A549 (cell line): ENCODE measurements around the gene NEGR1. TPM values are rescaled to one million over a fixed set of nuclear protein-coding genes. Genes with fewer than 3 reads are reported as not detected.

Experiments
- ATAC-seq, 2 experiments: fragments of 200-7000 bp in 1 of 2; fragments of >200 bp in 1 of 2; cut with Nextera tagmentation in 1 of 2; cut with Tn5 transposase in 1 of 2; 3 replicates each; pipeline versions ENCODE4 v1.8.0 to v1.9.1; 2018 to 2020; ENCODE audit warnings: mild to moderate bottlenecking in 1 of 2, moderate library complexity in 1 of 2
- CTCF ChIA-PET: fragments of 300-600 bp; sonication (Branson Sonifier 250); formaldehyde crosslinking; extraction: SDS; loops from one replicate; lab custom pipeline; 2021; ENCODE audit warnings: antibody characterized with exemption, inconsistent platforms; lab: Yijun Ruan, JAX
- POLR2A ChIA-PET: fragments of 350-600 bp; formaldehyde crosslinking; extraction: SDS; loops from one replicate; lab custom pipeline; 2021; ENCODE audit warnings: antibody characterized with exemption, inconsistent platforms; lab: Yijun Ruan, JAX
- DNase-seq, 2 experiments: peaks; one replicate each; pipeline versions ENCODE4 v3.0.0 to v3.0.0-alpha.2; 2011 to 2016; ENCODE audit warnings: low read depth in 1 of 2, low spot score in 1 of 2
- FAIRE-seq: peaks from 2 replicates; lab custom pipeline; 2011; peaks lifted over from hg19 to GRCh38; lab: Jason Lieb, UNC
- H3K27ac ChIP-seq, 2 experiments: fragments of >200 bp; sonication (Bioruptor Twin); formaldehyde crosslinking; 3 replicates each; pipeline ENCODE4 v1.5.1; 2016 to 2017
- H3K4me1 ChIP-seq: fragments of >200 bp; sonication (Bioruptor Twin); formaldehyde crosslinking; 3 replicates; pipeline ENCODE4 v1.6.1; 2016
- H3K4me2 ChIP-seq: fragments of >200 bp; sonication (Bioruptor Twin); formaldehyde crosslinking; 3 replicates; pipeline ENCODE4 v1.6.1; 2016
- H3K4me3 ChIP-seq: fragments of >200 bp; sonication (Bioruptor Twin); formaldehyde crosslinking; 3 replicates; pipeline ENCODE4 v1.5.1; 2016
- H3K9me3 ChIP-seq: fragments of >200 bp; sonication (Bioruptor Twin); formaldehyde crosslinking; 3 replicates; pipeline ENCODE4 v1.6.1; 2016
- ATOH8 ChIP-seq: fragments of 250-450 bp; sonication (Bioruptor Pico); IDR thresholded peaks from 2 replicates; pipeline ENCODE4 v1.5.0; 2020; ENCODE audit warnings: low read depth, mild to moderate bottlenecking, moderate library complexity
- BCL3 ChIP-seq: fragments of >200 bp; sonication (Bioruptor Twin); formaldehyde crosslinking; IDR thresholded peaks from 3 replicates; pipeline ENCODE4 v1.6.1; 2016
- CBX2 ChIP-seq: fragments of 200-600 bp; sonication (generic); IDR thresholded peaks from 2 replicates; pipeline ENCODE4 v1.6.1; 2016; ENCODE audit warnings: low read depth, mild to moderate bottlenecking, borderline replicate concordance
- CHD2 ChIP-seq: fragments of 150-350 bp; IDR thresholded peaks from 2 replicates; pipeline ENCODE4 v1.6.1; 2014; ENCODE audit warnings: low read length; ENCODE audit not compliant: partially characterized antibody
- CHD4 ChIP-seq: fragments of 200-600 bp; sonication (generic); IDR thresholded peaks from 2 replicates; pipeline ENCODE4 v1.6.1; 2016; ENCODE audit warnings: antibody characterized with exemption, mild to moderate bottlenecking, borderline replicate concordance
- EHF ChIP-seq: fragments of 250-450 bp; sonication (Bioruptor Pico); IDR thresholded peaks from 2 replicates; pipeline ENCODE4 v1.5.0; 2020; ENCODE audit warnings: mild to moderate bottlenecking
- EHMT2 ChIP-seq: fragments of 200-600 bp; sonication (generic); IDR thresholded peaks from 2 replicates; pipeline ENCODE4 v1.6.1; 2016; ENCODE audit warnings: antibody characterized with exemption, low read depth, mild to moderate bottlenecking, moderate library complexity
- FOXS1 ChIP-seq: fragments of 250-450 bp; sonication (Bioruptor Pico); IDR thresholded peaks from 2 replicates; pipeline ENCODE4 v1.5.0; 2020; ENCODE audit warnings: mild to moderate bottlenecking, moderate library complexity
- HDAC2 ChIP-seq: fragments of 200-600 bp; sonication (generic); IDR thresholded peaks from 2 replicates; pipeline ENCODE4 v1.6.1; 2016
- HEYL ChIP-seq: fragments of 250-450 bp; sonication (Bioruptor Pico); IDR thresholded peaks from 2 replicates; pipeline ENCODE4 v1.8.0; 2021; ENCODE audit warnings: mild to moderate bottlenecking, moderate library complexity
- HOXB13 ChIP-seq: fragments of 250-450 bp; sonication (Bioruptor Pico); IDR thresholded peaks from 2 replicates; pipeline ENCODE4 v1.5.0; 2020; ENCODE audit warnings: low read depth, mild to moderate bottlenecking, moderate library complexity
- HOXB5 ChIP-seq: fragments of 250-450 bp; sonication (Bioruptor Pico); IDR thresholded peaks from 2 replicates; pipeline ENCODE4 v1.5.0; 2020; ENCODE audit warnings: mild to moderate bottlenecking, moderate library complexity
- JUN ChIP-seq, 2 experiments: fragments of >200 bp; sonication (Bioruptor Twin); formaldehyde crosslinking; IDR thresholded peaks; 2 replicates in 1 of 2; 3 replicates in 1 of 2; pipeline ENCODE4 v1.6.1; 2016 to 2017
- KDM5A ChIP-seq: fragments of 200-600 bp; sonication (generic); IDR thresholded peaks from 2 replicates; pipeline ENCODE4 v1.6.1; 2016; ENCODE audit warnings: antibody characterized with exemption, mild to moderate bottlenecking
- MAFK ChIP-seq: fragments of 450-650 bp; IDR thresholded peaks from 2 replicates; pipeline ENCODE4 v1.6.1; 2014; ENCODE audit not compliant: partially characterized antibody
- NPAS2 ChIP-seq: fragments of 250-450 bp; sonication (Bioruptor Pico); IDR thresholded peaks from 2 replicates; pipeline ENCODE4 v1.8.0; 2022; ENCODE audit warnings: mild to moderate bottlenecking, moderate library complexity, borderline replicate concordance
- RCOR1 ChIP-seq: fragments of 150-350 bp; IDR thresholded peaks from 2 replicates; pipeline ENCODE4 v1.6.1; 2014; ENCODE audit warnings: antibody characterized with exemption, low read length, low read depth
- REST ChIP-seq: fragments of 200-600 bp; sonication (generic); IDR thresholded peaks from 2 replicates; pipeline ENCODE4 v1.6.1; 2016; ENCODE audit warnings: antibody characterized with exemption, mild to moderate bottlenecking, moderate library complexity
- RFX5 ChIP-seq: fragments of 450-650 bp; IDR thresholded peaks from 2 replicates; pipeline ENCODE4 v1.7.1; 2014; ENCODE audit warnings: antibody characterized with exemption, mild to moderate bottlenecking, moderate library complexity
- RNF2 ChIP-seq: fragments of 200-600 bp; sonication (generic); IDR thresholded peaks from 2 replicates; pipeline ENCODE4 v1.6.1; 2016; ENCODE audit warnings: low read depth, mild to moderate bottlenecking, antibody characterized with exemption, moderate library complexity, borderline replicate concordance
- SMC3 ChIP-seq: fragments of >200 bp; sonication (Bioruptor Twin); formaldehyde crosslinking; IDR thresholded peaks from 3 replicates; pipeline ENCODE4 v1.6.1; 2018; ENCODE audit warnings: inconsistent platforms
- SREBF2 ChIP-seq: fragments of 450-650 bp; IDR thresholded peaks from 2 replicates; pipeline ENCODE4 v1.6.1; 2014; ENCODE audit warnings: mild to moderate bottlenecking, moderate library complexity
- TFCP2L1 ChIP-seq: fragments of 250-450 bp; sonication (Bioruptor Pico); IDR thresholded peaks from 2 replicates; pipeline ENCODE4 v1.5.0; 2021; ENCODE audit warnings: mild to moderate bottlenecking
- ZC3H11A ChIP-seq: fragments of 450-650 bp; IDR thresholded peaks from 2 replicates; pipeline ENCODE4 v1.6.1; 2014; ENCODE audit warnings: antibody characterized with exemption, mild to moderate bottlenecking
- ZFP36 ChIP-seq: fragments of 450-650 bp; IDR thresholded peaks from 2 replicates; pipeline ENCODE4 v1.6.1; 2014; ENCODE audit warnings: borderline replicate concordance; ENCODE audit not compliant: partially characterized antibody
- ZNF302 ChIP-seq: fragments of 250-450 bp; sonication (Bioruptor Pico); IDR thresholded peaks from 2 replicates; pipeline ENCODE4 v1.9.0; 2021; ENCODE audit warnings: inconsistent platforms, mild to moderate bottlenecking, moderate library complexity
- WGBS: methylation state at CpG from one replicate; pipeline ENCODE4 v1.1.6; 2017; ENCODE audit errors: missing lambda C conversion rate; 5-methylcytosine and 5-hydroxymethylcytosine counted together
- polyA plus RNA-seq, 4 experiments: library from polyadenylated mRNA; depleted of rRNA in 3 of 4; stranded (reverse); fragments of >200 nt; fragmentation: RNase III in 1 of 4; extraction: RNeasy Plus Mini Kit Qiagen cat#74134 plus additional on column Dnase treatment in 1 of 4; gene quantifications; 2 replicates in 3 of 4; 3 replicates in 1 of 4; pipeline ENCODE4 v1.2.3, GENCODE V29; 2011 to 2017

The NEGR1 gene
- polyA plus RNA-seq, 2 of the 4 experiments (the other 2 are of a cell fraction), result not detected

GRCh38 chr1:72122099-72122880 lies 160.0 kb downstream of the NEGR1 start:
- FAIRE-seq (no peak), DNase-seq (no peak), ATAC-seq (no peak)
- no peaks in the 10 kb centered on the region for H3K9me3 ChIP-seq
- no peak overlapping the region for H3K27ac ChIP-seq
- H3K4me1 ChIP-seq, result no peaks in the 10 kb centered on the region
- no peak overlapping the region for H3K4me3 ChIP-seq
- WGBS, result 51% methylated on average over 4 of the region's 4 CpGs
- ChIA-PET CTCF (no interaction called here), POLR2A (no interaction called here)
- H3K4me2 ChIP-seq, result no peak overlapping the region
- TF ChIP-seq REST, result no peak
- no peak for TF ChIP-seq RNF2
- TF ChIP-seq RFX5, result no peak
- no peak for TF ChIP-seq CBX2
- no peak for TF ChIP-seq HOXB13 (CRISPR knock-in tag)

GRCh38 chr1:72119491-72119890 lies 162.8 kb downstream of the NEGR1 start:
- Histone ChIP-seq H3K4me1 (no peaks in the 10 kb centered on the region), H3K27ac (no peak overlapping the region), H3K4me2 (no peak overlapping the region), H3K4me3 (no peak overlapping the region), H3K9me3 (no peaks in the 10 kb centered on the region)
- 0% methylated on average over 1 of the region's 1 CpG for WGBS
- CTCF ChIA-PET, result no interaction called here
- ATAC-seq (no peak), DNase-seq (no peak), FAIRE-seq (no peak)
- TF ChIP-seq RNF2, result no peak
- no peak for TF ChIP-seq ZC3H11A
- no peak for TF ChIP-seq JUN (IDR thresholded peaks at IDR 0.05)
- no peak for TF ChIP-seq EHF
- TF ChIP-seq TFCP2L1 (CRISPR knock-in tag), result no peak
- TF ChIP-seq HEYL (CRISPR knock-in tag), result no peak
- TF ChIP-seq HOXB5 (CRISPR knock-in tag), result no peak
- no peak for TF ChIP-seq CHD4
- TF ChIP-seq RCOR1, result no peak
- no peak for TF ChIP-seq MAFK
- no peak for TF ChIP-seq ATOH8 (CRISPR knock-in tag)
- TF ChIP-seq CHD2, result no peak
- TF ChIP-seq NPAS2 (CRISPR knock-in tag), result no peak
- no peak for TF ChIP-seq HDAC2
- POLR2A ChIA-PET, result no interaction called here

- ChIA-PET CTCF (no interaction called here), POLR2A (no interaction called here)
- no peak overlapping the region for H3K27ac ChIP-seq
- no peak overlapping the region for H3K4me3 ChIP-seq
- no peaks in the 10 kb centered on the region for H3K9me3 ChIP-seq
- H3K4me1 ChIP-seq, result no peaks in the 10 kb centered on the region
- WGBS, result 38% methylated on average over 2 of the region's 2 CpGs
- no peak for TF ChIP-seq BCL3
- no peak for TF ChIP-seq SMC3
- TF ChIP-seq ZNF302 (CRISPR knock-in tag), result no peak
- no peak for TF ChIP-seq KDM5A
- TF ChIP-seq FOXS1 (CRISPR knock-in tag), result no peak
- TF ChIP-seq EHF, result no peak
- TF ChIP-seq SREBF2, result no peak
- TF ChIP-seq ZFP36, result no peak
- no peak for TF ChIP-seq EHMT2
- ATAC-seq (no peak), DNase-seq (no peak), FAIRE-seq (no peak)
- H3K4me2 ChIP-seq, result no peak overlapping the region
Observed at GRCh38 chr1:72117621-72118020, 164.7 kb downstream of the NEGR1 start.
